ENCODE data around the gene MARS2.
A peak's percentile ranks its signal among the peaks of the same experiment; 100 is the strongest.
"Not testable (repeated sequence)": the region's sequence is repeated elsewhere in the genome, so short reads cannot be mapped to it uniquely, and the experiment has no call there.

MARS2 gene

GRCh38 chr2:197707316-197708213 lies 2.4 kb downstream of the MARS2 start:
- H3K27ac ChIP-seq, result peak overlapping the region; percentile 74
- TF ChIP-seq ZFX (IDR thresholded peaks at IDR 0.05; ENCODE audit: borderline replicate concordance) (no peak), CTCF (IDR thresholded peaks at IDR 0.05) (peak; percentile 80)

- H3K27ac ChIP-seq, result no peak overlapping the region
- no peak for TF ChIP-seq ZFX (IDR thresholded peaks at IDR 0.05; ENCODE audit: borderline replicate concordance)
- TF ChIP-seq CTCF (IDR thresholded peaks at IDR 0.05), result no peak
These were observed 3.2 kb downstream of the MARS2 start for GRCh38 chr2:197708331-197708730.

GRCh38 chr2:197709140-197709539 lies 4.0 kb downstream of the MARS2 start:
- H3K27ac ChIP-seq, result not testable (repeated sequence)

- TF ChIP-seq CTCF (IDR thresholded peaks at IDR 0.05), result no peak
- TF ChIP-seq ZFX (IDR thresholded peaks at IDR 0.05; ENCODE audit: borderline replicate concordance), result no peak
- H3K27ac ChIP-seq, result no peak overlapping the region
These were observed 5.4 kb downstream of the MARS2 start for GRCh38 chr2:197710424-197711042.

GRCh38 chr2:197711578-197711977 lies 6.4 kb downstream of the MARS2 start:
- no peak overlapping the region for H3K27ac ChIP-seq
- no peak for TF ChIP-seq CTCF (IDR thresholded peaks at IDR 0.05)
- no peak for TF ChIP-seq ZFX (IDR thresholded peaks at IDR 0.05; ENCODE audit: borderline replicate concordance)

GRCh38 chr2:197713271-197713670 lies 8.1 kb downstream of the MARS2 start:
- TF ChIP-seq ZFX (IDR thresholded peaks at IDR 0.05; ENCODE audit: borderline replicate concordance), result no peak
- TF ChIP-seq CTCF (IDR thresholded peaks at IDR 0.05), result no peak
- H3K27ac ChIP-seq, result no peak overlapping the region

- H3K27ac ChIP-seq, result no peak overlapping the region
- no peak for TF ChIP-seq CTCF (IDR thresholded peaks at IDR 0.05)
- no peak for TF ChIP-seq ZFX (IDR thresholded peaks at IDR 0.05; ENCODE audit: borderline replicate concordance)
These were observed 12.7 kb downstream of the MARS2 start for GRCh38 chr2:197717863-197718262.
